Smooth muscle cell (in vitro differentiated cells): ENCODE measurements around the gene HELT. TPM values are rescaled to one million over a fixed set of nuclear protein-coding genes. Genes with fewer than 3 reads are reported as not detected.
A peak's percentile ranks its signal among the peaks of the same experiment; 100 is the strongest.

Source experiments
- DNase-seq: peaks from one replicate; lab custom pipeline; 2025; ENCODE audit not compliant: unreplicated experiment; lab: John Stamatoyannopoulos, UW
- H2AFZ ChIP-seq: fragments of 200-600 bp; sonication (generic); 2 replicates; pipeline ENCODE4 v1.6.0; 2016; ENCODE audit warnings: antibody characterized with exemption, low read depth, mild to moderate bottlenecking
- H3F3A ChIP-seq: fragments of 200-600 bp; sonication (generic); 2 replicates; pipeline ENCODE4 v1.6.0; 2017; ENCODE audit warnings: antibody characterized with exemption, low read depth
- H3K27ac ChIP-seq: fragments of 200-600 bp; sonication (generic); 2 replicates; pipeline ENCODE4 v1.5.1; 2016; ENCODE audit warnings: low read depth, mild to moderate bottlenecking
- H3K27me3 ChIP-seq: fragments of 200-600 bp; sonication (generic); 2 replicates; pipeline ENCODE4 v1.6.1; 2016; ENCODE audit warnings: low read depth, mild to moderate bottlenecking
- H3K36me3 ChIP-seq: fragments of 200-600 bp; sonication (generic); 2 replicates; pipeline ENCODE4 v1.5.1; 2016; ENCODE audit warnings: low read depth
- H3K4me1 ChIP-seq: fragments of 200-600 bp; sonication (generic); 2 replicates; pipeline ENCODE4 v1.5.1; 2016; ENCODE audit warnings: low read depth
- H3K4me2 ChIP-seq: fragments of 200-600 bp; sonication (generic); 2 replicates; pipeline ENCODE4 v1.6.0; 2016; ENCODE audit warnings: mild to moderate bottlenecking
- H3K4me3 ChIP-seq: fragments of 200-600 bp; sonication (generic); 2 replicates; pipeline ENCODE4 v1.5.1; 2016; ENCODE audit warnings: mild to moderate bottlenecking
- H3K79me2 ChIP-seq: fragments of 200-600 bp; sonication (generic); 2 replicates; pipeline ENCODE4 v1.6.0; 2016; ENCODE audit warnings: low read depth, mild to moderate bottlenecking
- H3K9ac ChIP-seq: fragments of 200-600 bp; sonication (generic); 2 replicates; pipeline ENCODE4 v1.6.0; 2016; ENCODE audit warnings: low read depth
- H3K9me3 ChIP-seq: fragments of 200-600 bp; sonication (generic); replicated peaks from 2 replicates; pipeline ENCODE4 v1.5.1; 2016; ENCODE audit warnings: low read depth
- H4K20me1 ChIP-seq: fragments of 200-600 bp; sonication (generic); 2 replicates; pipeline ENCODE4 v1.6.0; 2016; ENCODE audit warnings: low read depth
- WGBS: methylation state at CpG from one replicate; pipeline ENCODE4 v1.1.7; 2016; ENCODE audit warnings: low lambda C conversion rate; 5-methylcytosine and 5-hydroxymethylcytosine counted together
- polyA plus RNA-seq: library from polyadenylated mRNA; unstranded; fragments of >200 nt; fragmentation: Nextera tagmentation; extraction: Ambion mirVana; gene quantifications from 2 replicates; pipeline ENCODE4 v1.2.1, GENCODE V29; 2016
- total RNA-seq: library from RNA; depleted of rRNA; stranded (reverse); fragments of >200 nt; gene quantifications from 2 replicates; pipeline ENCODE4 v1.2.3, GENCODE V29; 2014
- TF ChIP-seq, protein P1 (sequence below): fragments of 200-600 bp; sonication (generic); IDR thresholded peaks from 2 replicates; pipeline ENCODE4 v1.5.1; 2017; ENCODE audit warnings: borderline replicate concordance, mild to moderate bottlenecking, antibody characterized with exemption; ENCODE audit not compliant: insufficient read depth, poor library complexity, severe bottlenecking

HELT gene
- total and polyA plus RNA-seq, 2 experiments from 2014 or later, result not detected

DNA sequence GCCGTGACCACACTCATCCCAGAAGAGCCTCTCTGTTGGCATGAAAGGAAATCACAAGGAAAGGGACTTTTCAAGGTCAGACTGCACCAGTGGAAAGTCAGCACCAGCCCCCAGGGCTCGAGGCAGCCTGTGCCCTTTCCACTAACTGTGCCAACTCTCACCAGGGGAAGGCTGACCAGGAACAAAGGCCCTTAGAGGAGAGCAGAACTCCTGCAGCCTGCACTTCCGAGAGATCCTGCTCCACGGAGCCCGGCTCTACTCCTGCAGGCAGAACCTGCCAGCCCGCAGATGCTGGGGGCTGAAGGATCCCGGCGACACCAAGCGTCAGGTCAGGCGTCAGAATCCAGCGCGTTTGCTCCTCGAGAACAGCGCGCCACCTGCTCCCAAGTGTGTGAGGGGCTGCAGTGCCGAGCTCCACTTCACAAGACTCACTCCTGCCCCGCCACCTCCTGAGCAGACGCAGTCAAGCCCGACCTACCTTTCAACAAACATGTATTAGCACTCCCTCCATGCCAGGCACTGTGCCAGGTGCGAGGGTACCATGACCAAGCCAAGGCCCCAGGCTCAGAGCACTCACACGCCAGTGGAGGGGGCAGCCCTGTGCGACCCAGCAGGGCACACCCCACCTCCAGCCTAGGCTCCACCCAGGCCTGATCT is 13.6 kb upstream of the HELT start:
- Histone ChIP-seq H3K9ac (no peak overlapping the region), H3K4me2 (peak overlapping the region; percentile 70), H3K36me3 (no peaks in the 10 kb centered on the region), H4K20me1 (no peaks in the 10 kb centered on the region), H2AFZ (no peak overlapping the region), H3K27ac (no peak overlapping the region), H3F3A (no peaks in the 10 kb centered on the region), H3K27me3 (peaks cover 47% of the 10 kb centered on the region), H3K9me3 (no peaks in the 10 kb centered on the region), H3K4me3 (peak overlapping the region; percentile 20), H3K4me1 (no peaks in the 10 kb centered on the region), H3K79me2 (no peaks in the 10 kb centered on the region)
- no peak for DNase-seq
- TF ChIP-seq, protein P1, sequence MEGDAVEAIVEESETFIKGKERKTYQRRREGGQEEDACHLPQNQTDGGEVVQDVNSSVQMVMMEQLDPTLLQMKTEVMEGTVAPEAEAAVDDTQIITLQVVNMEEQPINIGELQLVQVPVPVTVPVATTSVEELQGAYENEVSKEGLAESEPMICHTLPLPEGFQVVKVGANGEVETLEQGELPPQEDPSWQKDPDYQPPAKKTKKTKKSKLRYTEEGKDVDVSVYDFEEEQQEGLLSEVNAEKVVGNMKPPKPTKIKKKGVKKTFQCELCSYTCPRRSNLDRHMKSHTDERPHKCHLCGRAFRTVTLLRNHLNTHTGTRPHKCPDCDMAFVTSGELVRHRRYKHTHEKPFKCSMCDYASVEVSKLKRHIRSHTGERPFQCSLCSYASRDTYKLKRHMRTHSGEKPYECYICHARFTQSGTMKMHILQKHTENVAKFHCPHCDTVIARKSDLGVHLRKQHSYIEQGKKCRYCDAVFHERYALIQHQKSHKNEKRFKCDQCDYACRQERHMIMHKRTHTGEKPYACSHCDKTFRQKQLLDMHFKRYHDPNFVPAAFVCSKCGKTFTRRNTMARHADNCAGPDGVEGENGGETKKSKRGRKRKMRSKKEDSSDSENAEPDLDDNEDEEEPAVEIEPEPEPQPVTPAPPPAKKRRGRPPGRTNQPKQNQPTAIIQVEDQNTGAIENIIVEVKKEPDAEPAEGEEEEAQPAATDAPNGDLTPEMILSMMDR, result no peak
- WGBS, result 39% methylated on average over 22 of the region's 22 CpGs

DNA sequence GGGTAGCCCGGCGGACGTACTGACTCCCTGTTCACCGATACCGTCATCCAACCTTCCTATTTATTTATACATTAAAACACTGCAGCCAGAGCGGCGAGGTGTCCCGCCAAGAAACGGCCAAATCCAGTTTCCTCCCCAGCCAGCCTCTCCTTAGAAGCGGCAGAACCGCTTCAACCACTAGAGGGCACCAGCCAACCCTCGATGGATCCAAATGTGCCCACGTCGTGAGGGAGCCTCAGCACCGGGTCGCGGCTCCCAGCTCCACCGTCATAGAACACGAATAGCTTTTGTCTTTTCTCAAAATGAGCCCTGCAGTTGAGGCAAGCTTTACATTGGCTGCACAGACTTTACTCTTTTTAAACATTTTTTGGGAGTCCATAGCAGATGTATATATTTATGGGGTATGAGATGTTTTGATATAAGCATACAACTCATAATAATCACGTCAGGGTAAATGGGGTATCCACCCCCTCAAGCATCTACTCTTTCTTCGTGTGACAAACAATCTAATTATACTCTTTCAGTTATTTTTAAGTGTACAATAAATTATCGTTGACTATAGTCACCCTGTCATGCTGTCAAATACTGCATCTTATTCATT is 13.0 kb upstream of the HELT start:
- H3K27ac ChIP-seq, result no peak overlapping the region
- no peaks in the 10 kb centered on the region for H3K79me2 ChIP-seq
- 9% methylated on average over 22 of the region's 22 CpGs for WGBS
- H3K9ac ChIP-seq, result no peak overlapping the region
- H3K9me3 ChIP-seq, result no peaks in the 10 kb centered on the region
- H3K36me3 ChIP-seq, result no peaks in the 10 kb centered on the region
- H4K20me1 ChIP-seq, result no peaks in the 10 kb centered on the region
- peak; percentile 21 for DNase-seq
- H3F3A ChIP-seq, result no peaks in the 10 kb centered on the region
- TF ChIP-seq, protein P1, result peak; percentile 96
- peaks cover 53% of the 10 kb centered on the region for H3K27me3 ChIP-seq
- H3K4me2 ChIP-seq, result peak overlapping the region; percentile 70
- no peak overlapping the region for H2AFZ ChIP-seq
- H3K4me3 ChIP-seq, result peak overlapping the region; percentile 20
- H3K4me1 ChIP-seq, result no peaks in the 10 kb centered on the region

DNA sequence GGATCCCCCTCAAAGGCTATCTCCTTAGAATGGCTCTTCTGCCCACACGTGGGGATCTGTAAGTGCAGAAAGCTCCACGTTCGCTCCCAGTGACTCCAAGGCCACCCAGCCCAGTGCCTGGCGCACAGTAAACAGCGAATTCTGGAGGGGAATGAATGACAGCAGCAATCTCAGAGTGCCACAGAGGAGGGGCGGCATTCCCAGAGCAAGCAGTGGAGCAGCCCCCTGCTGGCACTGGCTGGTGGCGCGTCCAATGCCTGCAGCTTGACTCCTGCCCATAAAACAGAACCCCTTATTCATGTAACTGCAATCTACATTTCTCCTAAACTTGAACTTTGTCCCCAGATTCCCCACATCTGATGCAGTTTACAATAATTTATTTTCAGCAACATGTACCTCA is 6.9 kb upstream of the HELT start:
- Histone ChIP-seq H3K4me1 (peaks cover 6% of the 10 kb centered on the region), H3K79me2 (no peaks in the 10 kb centered on the region), H4K20me1 (no peaks in the 10 kb centered on the region), H2AFZ (no peak overlapping the region), H3K27ac (no peak overlapping the region), H3K4me3 (no peak overlapping the region), H3F3A (no peaks in the 10 kb centered on the region), H3K27me3 (peaks cover 95% of the 10 kb centered on the region), H3K4me2 (no peak overlapping the region), H3K36me3 (no peaks in the 10 kb centered on the region), H3K9me3 (no peaks in the 10 kb centered on the region), H3K9ac (no peak overlapping the region)
- no peak for DNase-seq
- TF ChIP-seq, protein P1, result peak; percentile 51
- 22% methylated on average over 8 of the region's 8 CpGs for WGBS
